ENCODE measurements around the gene PGLYRP2.

PGLYRP2 gene

DNA sequence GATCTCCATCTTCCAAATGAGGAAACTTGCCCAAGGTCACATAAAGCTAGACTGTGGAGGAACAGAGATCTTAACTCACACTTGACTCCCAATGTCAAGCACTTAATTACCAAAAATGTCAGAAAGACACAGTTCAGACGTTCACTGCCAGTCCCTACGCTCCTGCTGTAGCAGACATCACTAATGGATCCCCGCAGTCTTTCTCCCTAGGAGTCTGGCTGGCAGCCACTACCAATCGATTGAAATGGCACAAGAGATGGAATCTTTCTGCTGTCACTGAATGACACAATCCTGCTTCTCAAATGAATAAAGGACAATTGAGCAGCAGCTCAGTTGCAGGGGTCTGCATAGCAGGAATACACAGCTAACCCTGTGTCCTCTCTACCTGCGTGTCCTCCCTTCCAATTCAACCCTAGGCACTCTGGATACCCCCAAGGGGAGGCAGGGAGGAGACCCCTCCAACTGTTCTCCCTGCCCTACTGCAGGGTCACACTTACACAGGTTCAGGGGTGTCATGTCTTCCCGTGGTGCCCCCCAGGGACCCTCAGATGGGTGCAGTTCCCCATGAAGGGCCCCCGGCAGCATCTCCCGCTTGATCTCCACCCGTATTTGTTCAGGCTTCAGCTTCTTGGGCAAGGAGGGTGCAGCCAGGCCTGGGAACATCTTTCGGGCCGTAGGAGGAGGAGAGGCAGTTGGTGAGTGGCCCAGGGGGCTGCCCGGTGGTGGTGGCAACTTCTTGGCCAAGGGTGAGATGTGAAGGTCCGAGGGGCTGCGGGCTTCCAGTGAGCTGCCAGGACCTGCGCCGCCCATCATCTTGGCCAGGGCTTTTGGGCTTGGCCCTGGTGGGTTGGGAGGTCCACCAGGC lies 52.6 kb downstream of the PGLYRP2 start:
- no peak for DNase-seq (ENCODE audit: low read depth in 3 of 3)

DNA sequence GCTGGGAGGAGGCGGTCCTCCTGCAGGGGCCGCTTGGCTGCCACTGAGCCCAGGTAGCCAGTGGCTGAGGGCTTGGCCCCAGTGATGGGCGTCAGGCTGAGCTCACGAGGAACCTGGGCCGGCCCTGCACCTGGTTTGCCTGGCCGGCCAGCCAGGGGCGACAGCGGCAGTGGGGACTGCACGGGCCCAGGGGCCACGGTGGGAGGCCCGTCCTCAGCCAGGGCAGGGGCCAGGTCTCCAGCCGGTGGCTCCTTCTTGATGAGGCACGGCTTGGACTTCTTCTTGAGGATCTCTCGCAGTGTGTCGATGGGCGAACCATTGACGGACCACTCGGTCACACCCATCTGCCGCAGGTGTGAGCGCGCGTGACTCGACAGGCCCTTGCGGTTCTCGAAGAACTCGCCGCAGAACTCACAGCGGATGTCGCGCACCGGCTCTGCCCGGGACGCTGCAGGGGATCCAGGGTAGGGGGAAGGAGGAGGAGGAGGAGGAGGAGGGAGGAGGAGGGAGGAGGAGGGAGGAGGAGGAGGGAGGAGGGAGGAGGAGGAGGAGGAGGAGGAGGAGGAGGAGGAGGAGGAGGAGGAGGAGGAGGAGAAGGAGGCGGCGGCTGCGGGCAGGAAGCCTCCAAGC lies 53.9 kb downstream of the PGLYRP2 start:
- no peak for DNase-seq (ENCODE audit: low read depth in 3 of 3)

- DNase-seq (ENCODE audit: low read depth in 3 of 3): no peak
These were observed 54.5 kb downstream of the PGLYRP2 start for GRCh38 chr19:15424692-15425272.

DNA sequence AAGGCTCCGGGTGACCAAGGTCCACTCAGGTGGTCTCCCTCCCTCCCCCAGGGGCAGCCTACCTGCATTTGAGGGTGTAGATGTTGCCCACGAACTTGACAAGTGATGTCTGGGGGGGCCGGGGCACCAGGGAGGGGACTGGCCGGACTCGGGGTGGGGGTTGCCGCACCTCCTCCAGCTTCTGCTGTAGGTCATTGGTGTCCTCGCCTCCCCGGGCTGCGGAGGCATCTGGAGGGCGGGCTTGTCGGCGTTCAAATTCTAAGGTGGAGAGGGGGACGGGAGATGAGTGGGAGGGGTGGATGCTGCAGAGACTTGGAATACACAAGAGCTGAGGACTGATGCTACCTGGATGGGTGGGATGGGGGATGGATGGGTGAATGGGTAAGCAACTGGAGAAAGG lies 55.2 kb downstream of the PGLYRP2 start:
- DNase-seq (ENCODE audit: low read depth in 3 of 3): no peak

DNA sequence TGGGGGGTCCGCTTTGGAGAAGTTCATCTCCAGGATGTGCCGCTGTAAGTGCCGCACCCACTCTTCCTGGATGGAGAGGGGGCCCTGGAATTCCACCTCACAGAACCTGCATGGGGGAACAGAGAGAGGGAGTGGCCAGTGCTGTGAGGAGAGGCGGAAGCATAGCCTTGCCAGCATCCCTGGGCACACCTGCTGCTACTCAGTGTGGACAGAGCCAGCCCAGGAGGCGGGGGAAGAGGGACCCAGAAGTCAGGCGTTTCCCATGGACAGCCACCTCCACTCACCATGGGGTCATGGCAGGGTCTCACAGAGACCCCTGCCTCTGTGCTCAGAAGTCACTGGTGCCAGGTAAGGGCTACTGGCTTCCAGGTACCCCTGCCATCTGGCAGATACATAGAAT lies 56.2 kb downstream of the PGLYRP2 start:
- no peak for DNase-seq (ENCODE audit: low read depth in 3 of 3)

GRCh38 chr19:15422296-15423075 lies 56.8 kb downstream of the PGLYRP2 start:
- no peak for DNase-seq (ENCODE audit: low read depth in 3 of 3)

- no peak for DNase-seq (ENCODE audit: low read depth in 3 of 3)
These were observed 57.5 kb downstream of the PGLYRP2 start for GRCh38 chr19:15421721-15422260.

DNA sequence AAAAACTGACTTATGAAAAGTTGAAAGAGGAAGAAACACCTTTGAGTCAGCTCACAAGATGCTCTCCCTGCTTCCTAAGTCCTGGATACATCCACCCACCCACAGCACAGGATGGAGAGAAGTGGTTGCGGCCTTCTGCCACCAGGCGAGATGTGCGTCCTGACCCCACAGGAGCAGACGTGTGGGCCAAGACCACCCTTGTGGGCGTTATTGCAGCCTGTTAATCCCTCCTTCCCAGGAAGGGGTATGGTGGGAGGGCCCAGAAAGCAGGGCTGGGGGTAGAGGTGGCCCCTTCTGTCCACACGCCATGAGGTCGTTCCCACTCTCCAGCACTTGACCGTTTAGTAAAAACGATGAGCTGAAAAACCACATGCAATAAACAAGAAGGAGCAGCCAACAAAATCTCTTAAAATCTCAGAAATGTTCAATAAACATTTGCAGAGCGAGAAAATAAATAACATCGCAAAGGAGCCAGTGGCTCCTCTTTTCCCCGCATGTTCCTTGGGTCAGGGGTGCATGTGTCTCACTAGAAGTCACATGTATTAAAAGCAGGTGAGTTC lies 58.1 kb downstream of the PGLYRP2 start:
- DNase-seq (ENCODE audit: low read depth in 3 of 3): no peak

DNA sequence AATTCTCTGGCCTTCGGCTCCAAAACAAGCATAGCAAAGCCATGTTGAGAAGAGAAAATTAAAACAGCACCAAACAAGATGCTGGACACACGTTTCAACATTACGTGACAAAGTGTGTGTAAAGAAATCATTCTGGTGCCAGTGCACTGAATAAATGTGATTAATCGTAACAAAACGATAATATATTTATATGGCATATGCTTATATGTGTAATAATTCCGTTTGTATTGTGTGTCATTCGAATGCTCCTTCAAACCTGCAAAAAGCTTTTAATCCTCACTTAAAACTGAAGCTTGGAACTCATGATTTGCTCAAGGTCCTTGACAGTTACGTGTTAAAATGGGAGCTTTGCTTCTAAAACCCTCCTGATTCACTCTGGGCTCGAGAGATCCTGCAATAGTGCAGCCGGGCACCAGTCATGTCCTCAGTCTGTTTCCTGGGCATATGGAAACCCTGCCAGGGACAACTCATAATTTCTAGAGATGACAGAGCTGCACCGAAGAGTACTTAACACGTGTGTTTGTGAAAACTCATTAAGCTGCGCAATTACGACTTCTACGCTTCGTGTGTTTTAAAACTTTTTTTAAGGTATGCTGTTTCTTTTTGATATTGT lies 59.8 kb downstream of the PGLYRP2 start:
- DNase-seq (ENCODE audit: low read depth in 3 of 3): no peak
